Endothelial cell of umbilical vein (primary cell): ENCODE measurements around the gene MED15. TPM values are rescaled to one million over a fixed set of nuclear protein-coding genes. Genes with fewer than 3 reads are reported as not detected.

Experiments
- BruUV-seq: library from RNA; stranded (reverse); fragments of 400-500 nt; replicated peaks from 2 replicates; lab custom pipeline; 2021; lab: Mats Ljungman, UMichigan
- CTCF ChIA-PET: fragments of 300-600, 350-600 bp; sonication (Branson Sonifier 250); formaldehyde crosslinking; loops from one replicate; lab custom pipeline; 2021; ENCODE audit warnings: antibody characterized with exemption, inconsistent platforms; lab: Charles Lee
- POLR2A ChIA-PET: fragments of 300-600, 350-600 bp; sonication (Branson Sonifier 250); formaldehyde crosslinking; loops from one replicate; lab custom pipeline; 2021; ENCODE audit warnings: antibody characterized with exemption, inconsistent platforms; lab: Charles Lee
- DNase-seq: peaks from one replicate; pipeline ENCODE4 v3.0.0-alpha.2; 2011; ENCODE audit warnings: low read depth, low spot score
- FAIRE-seq: peaks from 2 replicates; lab custom pipeline; 2011; peaks lifted over from hg19 to GRCh38; lab: Jason Lieb, UNC
- H2AFZ ChIP-seq: 2 replicates; pipeline ENCODE4 v1.6.0; 2012; ENCODE audit warnings: low read depth, low read length, control low read depth, inconsistent platforms
- H3K27ac ChIP-seq: 2 replicates; pipeline ENCODE4 v1.5.1; 2011; ENCODE audit warnings: low read depth, mild to moderate bottlenecking, control low read depth, low read length, moderate library complexity; ENCODE audit not compliant: insufficient read depth
- H3K27me3 ChIP-seq, 2 experiments: 2 replicates each; pipeline versions ENCODE4 v1.6.0 to v1.6.1; 2011; ENCODE audit warnings: low read length in 2 of 2, mixed read lengths in 1 of 2; ENCODE audit not compliant: control insufficient read depth in 2 of 2, insufficient read depth in 2 of 2
- H3K36me3 ChIP-seq, 2 experiments: 2 replicates in 1 of 2; 3 replicates in 1 of 2; pipeline ENCODE4 v1.5.1; 2011; ENCODE audit warnings: low read length in 2 of 2, mild to moderate bottlenecking in 1 of 2, moderate library complexity in 1 of 2; ENCODE audit not compliant: control insufficient read depth in 2 of 2, insufficient read depth in 2 of 2; ENCODE audit errors: extremely low read depth in 1 of 2
- H3K4me1 ChIP-seq: 3 replicates; pipeline ENCODE4 v1.5.1; 2011; ENCODE audit warnings: mild to moderate bottlenecking, low read length; ENCODE audit not compliant: control insufficient read depth, insufficient read depth; ENCODE audit errors: extremely low read depth
- H3K4me2 ChIP-seq: 2 replicates; pipeline ENCODE4 v1.6.1; 2011; ENCODE audit warnings: low read length, control low read depth, mixed read lengths; ENCODE audit not compliant: insufficient read depth
- H3K4me3 ChIP-seq, 3 experiments: fragments of 200-600 bp in 1 of 3; sonication (generic), shearing (Covaris generic) in 1 of 3; replicated peaks in 1 of 3; 2 replicates each; pipeline ENCODE4 v1.5.1; 2011 to 2016; ENCODE audit warnings: control low read depth in 3 of 3, low read length in 3 of 3, mild to moderate bottlenecking in 2 of 3, inconsistent platforms in 1 of 3, low read depth in 1 of 3, moderate library complexity in 1 of 3; ENCODE audit not compliant: insufficient read depth in 1 of 3
- H3K79me2 ChIP-seq: 2 replicates; pipeline ENCODE4 v1.6.0; 2012; ENCODE audit warnings: low read length, inconsistent platforms; ENCODE audit not compliant: control insufficient read depth, insufficient read depth
- H3K9ac ChIP-seq: replicated peaks from 2 replicates; pipeline ENCODE3; 2011; ENCODE audit warnings: low read length, control low read depth; ENCODE audit not compliant: insufficient read depth; ENCODE audit errors: extremely low read depth
- H3K9me1 ChIP-seq: replicated peaks from 3 replicates; pipeline ENCODE4 v1.6.0; 2011; ENCODE audit warnings: mild to moderate bottlenecking, low read length; ENCODE audit not compliant: control insufficient read depth, insufficient read depth; ENCODE audit errors: extremely low read depth
- H3K9me3 ChIP-seq: replicated peaks from 2 replicates; pipeline ENCODE4 v1.5.1; 2012; ENCODE audit warnings: low read length, inconsistent platforms; ENCODE audit not compliant: control insufficient read depth, insufficient read depth
- H4K20me1 ChIP-seq: replicated peaks from 2 replicates; pipeline ENCODE3; 2011; ENCODE audit warnings: mild to moderate bottlenecking, low read length; ENCODE audit not compliant: control insufficient read depth, insufficient read depth; ENCODE audit errors: extremely low read depth
- EZH2 ChIP-seq: IDR thresholded peaks from 2 replicates; pipeline ENCODE4 v1.6.1; 2012; ENCODE audit warnings: borderline replicate concordance, low read depth, mild to moderate bottlenecking, moderate library complexity, low read length, inconsistent platforms; ENCODE audit not compliant: severe bottlenecking
- FOS ChIP-seq: IDR thresholded peaks from 2 replicates; pipeline ENCODE4 v1.6.1; 2011; ENCODE audit warnings: mild to moderate bottlenecking, low read length, moderate library complexity, borderline replicate concordance; ENCODE audit not compliant: insufficient read depth
- GATA2 ChIP-seq: IDR thresholded peaks from 2 replicates; pipeline ENCODE4 v1.7.0; 2011; ENCODE audit warnings: low read depth, mild to moderate bottlenecking, moderate library complexity, mixed read lengths, low read length; ENCODE audit not compliant: insufficient read length, insufficient read depth
- JUN ChIP-seq: IDR thresholded peaks from 2 replicates; pipeline ENCODE4 v1.6.1; 2011; ENCODE audit warnings: borderline replicate concordance, low read depth; ENCODE audit not compliant: insufficient read length, insufficient read depth
- MYC ChIP-seq: IDR thresholded peaks from one replicate; pipeline ENCODE4 v1.6.1; 2011; ENCODE audit warnings: mild to moderate bottlenecking, low read depth, low read length
- POLR2A ChIP-seq: IDR thresholded peaks from 2 replicates; pipeline ENCODE4 v1.6.1; 2012; ENCODE audit warnings: low read depth, mild to moderate bottlenecking, control low read depth, low read length
- POLR2AphosphoS5 ChIP-seq: IDR thresholded peaks from 2 replicates; pipeline ENCODE4 v1.6.1; 2012; ENCODE audit warnings: low read depth, mild to moderate bottlenecking, control low read depth, low read length, moderate library complexity; ENCODE audit not compliant: insufficient read depth
- dilution Hi-C: fragments of 300-500 bp; cut with MboI; formaldehyde crosslinking; loops from one replicate; pipeline ENCODE4 v1.15.0; 2019; ENCODE audit warnings: low sequenced_read_pairs; ENCODE audit not compliant: extremely low pct_ligation_motif_present
- intact Hi-C: fragments of 100-400 bp; cut with micrococcal nuclease; formaldehyde crosslinking; loops from one replicate; pipeline ENCODE4 v1.10.0; 2022
- polyA plus RNA-seq, 4 experiments: library from polyadenylated mRNA; depleted of rRNA in 3 of 4; stranded (reverse) in 3 of 4; unstranded in 1 of 4; fragments of >200 nt; gene quantifications; 2 replicates each; pipeline versions ENCODE4 v1.2.1 to v1.2.3, GENCODE V29; 2011 to 2012; ENCODE audit warnings: missing spikeins in 1 of 4
- total RNA-seq: library from RNA; stranded (reverse); gene quantifications from 2 replicates; pipeline ENCODE4 v1.2.3, GENCODE V29; 2021
- TF ChIP-seq, protein P1 (sequence below), 2 donors: IDR thresholded peaks; 1 replicate in 1 of 2; 2 replicates in 1 of 2; pipeline ENCODE4 v1.5.1; 2011; ENCODE audit warnings: low read length in 2 of 2, mild to moderate bottlenecking in 2 of 2, moderate library complexity in 2 of 2, control low read depth in 1 of 2, inconsistent platforms in 1 of 2, low read depth in 1 of 2; ENCODE audit not compliant: insufficient read depth in 1 of 2; ENCODE audit errors: extremely low read depth in 1 of 2
- TF ChIP-seq, protein P2 (sequence below): IDR thresholded peaks from 2 replicates; pipeline ENCODE4 v1.6.1; 2011; ENCODE audit not compliant: insufficient read depth, insufficient read length

MED15 gene
- total and polyA plus RNA-seq, 2 donors (not counting 3 experiments of a cell fraction or from before 2014, with no cell fraction given) = 68.1 to 138 TPM

DNA sequence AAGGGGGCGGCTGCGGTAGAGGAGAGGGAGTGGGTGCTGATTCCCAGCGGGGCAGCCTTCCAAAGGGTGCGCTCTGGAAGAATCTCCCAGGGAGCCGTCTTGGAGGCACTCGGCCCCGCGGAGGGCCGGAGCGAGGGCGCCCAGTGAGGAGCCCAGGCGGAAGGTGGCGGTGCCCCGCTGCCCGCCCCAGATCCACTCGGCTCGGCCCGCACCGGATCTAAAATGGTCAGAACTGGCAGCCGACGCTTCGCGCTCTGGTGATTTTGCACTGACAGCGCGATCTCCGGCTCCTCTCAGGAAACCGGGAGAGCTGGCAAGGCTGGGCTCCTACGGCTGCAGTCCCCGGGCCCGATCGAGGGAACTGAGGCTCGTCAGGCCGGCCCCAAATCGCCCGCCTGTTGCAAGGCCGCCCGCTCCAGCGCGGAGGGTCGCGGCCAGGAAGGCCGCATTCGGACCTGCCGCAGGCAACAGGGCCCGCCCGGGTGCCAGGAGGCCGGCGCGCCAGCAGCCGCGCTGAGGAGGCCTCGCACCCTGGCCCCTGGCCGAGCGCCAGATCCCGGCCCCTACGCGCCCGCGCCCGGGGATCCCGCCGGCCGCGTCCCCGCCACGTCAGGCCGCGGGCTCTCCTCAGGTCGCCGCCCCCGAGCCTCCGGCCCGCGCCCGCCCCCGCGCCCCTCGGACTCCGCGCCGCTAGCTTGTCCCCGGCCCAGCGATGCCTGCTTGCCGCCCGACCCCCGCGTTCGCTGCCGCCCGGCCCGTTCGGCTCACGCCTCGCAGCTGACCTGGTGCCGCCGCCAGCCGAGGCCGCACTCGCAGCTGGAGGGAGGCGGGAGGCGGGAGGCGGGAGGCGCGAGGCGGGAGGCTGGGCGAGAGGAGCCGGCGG, 12.2 kb upstream of the MED15 start, which contains the start of gene KLHL22:
TSS of gene KLHL22 (minus strand) at position 818 of the 883 bp plus-strand sequence. CDS start 6,584 bp downstream, outside the sequence.
- H3K27ac ChIP-seq = peak within 1 kb of the TSS; percentile 85
- CTCF ChIA-PET = interaction anchor here (0.5 to 1.8 kb wide), 10 partner anchors 9 to 77 kb away, joined by 3 to 11 read pairs (median 3); no protein-coding TSS in a partner anchor
- peak within 1 kb of the TSS; percentile 91 for H3K4me2 ChIP-seq
- no peaks in the 10 kb centered on the region for H3K9me3 ChIP-seq
- DNase-seq (peak; percentile 49), FAIRE-seq (peak; percentile 72)
- no peaks in the 10 kb centered on the region for H3K27me3 ChIP-seq
- H3K79me2 ChIP-seq = peaks cover 5% of the 10 kb centered on the region
- H3K36me3 ChIP-seq = no peaks in the 10 kb centered on the region
- BruUV-seq = no TSS peak
- TF ChIP-seq JUN = no peak
- TF ChIP-seq EZH2 = no peak
- TF ChIP-seq, protein P1, sequence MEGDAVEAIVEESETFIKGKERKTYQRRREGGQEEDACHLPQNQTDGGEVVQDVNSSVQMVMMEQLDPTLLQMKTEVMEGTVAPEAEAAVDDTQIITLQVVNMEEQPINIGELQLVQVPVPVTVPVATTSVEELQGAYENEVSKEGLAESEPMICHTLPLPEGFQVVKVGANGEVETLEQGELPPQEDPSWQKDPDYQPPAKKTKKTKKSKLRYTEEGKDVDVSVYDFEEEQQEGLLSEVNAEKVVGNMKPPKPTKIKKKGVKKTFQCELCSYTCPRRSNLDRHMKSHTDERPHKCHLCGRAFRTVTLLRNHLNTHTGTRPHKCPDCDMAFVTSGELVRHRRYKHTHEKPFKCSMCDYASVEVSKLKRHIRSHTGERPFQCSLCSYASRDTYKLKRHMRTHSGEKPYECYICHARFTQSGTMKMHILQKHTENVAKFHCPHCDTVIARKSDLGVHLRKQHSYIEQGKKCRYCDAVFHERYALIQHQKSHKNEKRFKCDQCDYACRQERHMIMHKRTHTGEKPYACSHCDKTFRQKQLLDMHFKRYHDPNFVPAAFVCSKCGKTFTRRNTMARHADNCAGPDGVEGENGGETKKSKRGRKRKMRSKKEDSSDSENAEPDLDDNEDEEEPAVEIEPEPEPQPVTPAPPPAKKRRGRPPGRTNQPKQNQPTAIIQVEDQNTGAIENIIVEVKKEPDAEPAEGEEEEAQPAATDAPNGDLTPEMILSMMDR (IDR thresholded peaks at IDR 0.05; ENCODE audit: extremely low read depth in 1 of 2, insufficient read depth in 1 of 2, low read depth in 1 of 2, low read length in 2 of 2) = no peak
- no peak for TF ChIP-seq GATA2
- no peak for TF ChIP-seq POLR2A
- no peak for TF ChIP-seq POLR2AphosphoS5
- TF ChIP-seq FOS = no peak
- TF ChIP-seq MYC = no peak
- TF ChIP-seq, protein P2, sequence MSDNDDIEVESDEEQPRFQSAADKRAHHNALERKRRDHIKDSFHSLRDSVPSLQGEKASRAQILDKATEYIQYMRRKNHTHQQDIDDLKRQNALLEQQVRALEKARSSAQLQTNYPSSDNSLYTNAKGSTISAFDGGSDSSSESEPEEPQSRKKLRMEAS = no peak
- H4K20me1 ChIP-seq = no peaks in the 10 kb centered on the region
- peak within 1 kb of the TSS; percentile 95 for H2AFZ ChIP-seq
- dilution Hi-C loops (no loop called here), intact Hi-C loops (loop anchor here (5.0 to 10.0 kb wide), 2 partner anchors 58 to 170 kb away; partner anchors contain the start of genes DGCR6L and SCARF2)
- H3K9ac ChIP-seq = peak within 1 kb of the TSS; percentile 77
- H3K4me3 ChIP-seq = peak within 1 kb of the TSS; percentile 68 to 77 (median 74)
- peaks cover 12% of the 10 kb centered on the region for H3K4me1 ChIP-seq
- POLR2A ChIA-PET = no interaction called here
- H3K9me1 ChIP-seq = no peaks in the 10 kb centered on the region
